NCI-H1694 (cell line): ENCODE measurements around the gene FAM181A.

ENCODE experiments used
- DNase-seq: peaks from one replicate; lab custom pipeline; 2025; lab: John Stamatoyannopoulos, UW

FAM181A gene

DNA sequence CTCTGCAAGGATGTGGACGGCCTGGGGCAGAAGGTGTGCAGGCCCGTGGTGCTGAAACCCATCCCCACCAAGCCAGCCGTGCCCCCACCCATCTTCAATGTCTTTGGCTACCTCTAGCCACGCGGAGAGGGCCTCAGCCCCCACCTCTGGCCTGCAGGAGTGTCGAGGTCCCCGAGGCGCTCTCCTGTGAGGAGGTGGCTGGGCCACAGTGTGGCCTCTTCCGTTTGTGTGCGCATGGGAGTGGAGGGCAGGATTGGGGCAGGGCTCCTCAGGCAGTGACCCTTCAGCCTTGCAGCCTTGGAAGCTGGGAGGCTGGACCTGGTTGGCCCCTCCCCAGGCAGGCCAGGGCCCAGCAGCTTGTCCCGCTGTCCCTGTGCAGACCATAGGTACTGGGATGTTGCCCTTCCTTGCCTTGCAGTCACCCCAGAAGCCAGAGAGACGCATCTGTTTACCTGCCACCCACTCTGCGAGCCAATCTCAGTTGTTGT, 1.9 kb downstream of the FAM181A start:
- DNase-seq, result no peak

DNA sequence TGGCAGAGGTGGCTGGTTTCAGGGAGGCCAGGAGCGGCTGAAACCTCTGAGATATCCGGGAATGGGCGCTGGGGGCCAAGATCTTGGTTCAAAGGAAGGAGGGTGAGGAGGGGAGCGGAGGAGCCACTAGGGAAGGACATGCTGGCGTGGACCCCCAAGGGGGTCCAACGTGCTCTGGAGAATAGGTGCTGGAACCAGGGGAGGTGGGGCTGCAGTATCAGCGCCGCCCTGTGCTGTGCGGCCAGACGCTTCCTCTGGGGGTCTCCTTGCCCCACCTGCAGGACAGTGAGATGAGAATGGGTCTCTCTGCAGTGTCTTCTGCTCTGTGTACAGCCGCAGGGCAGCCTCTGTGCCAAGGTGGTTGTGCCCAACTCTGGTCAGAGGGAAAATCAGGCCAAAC, 2.5 kb downstream of the FAM181A start:
- DNase-seq, result no peak

DNA sequence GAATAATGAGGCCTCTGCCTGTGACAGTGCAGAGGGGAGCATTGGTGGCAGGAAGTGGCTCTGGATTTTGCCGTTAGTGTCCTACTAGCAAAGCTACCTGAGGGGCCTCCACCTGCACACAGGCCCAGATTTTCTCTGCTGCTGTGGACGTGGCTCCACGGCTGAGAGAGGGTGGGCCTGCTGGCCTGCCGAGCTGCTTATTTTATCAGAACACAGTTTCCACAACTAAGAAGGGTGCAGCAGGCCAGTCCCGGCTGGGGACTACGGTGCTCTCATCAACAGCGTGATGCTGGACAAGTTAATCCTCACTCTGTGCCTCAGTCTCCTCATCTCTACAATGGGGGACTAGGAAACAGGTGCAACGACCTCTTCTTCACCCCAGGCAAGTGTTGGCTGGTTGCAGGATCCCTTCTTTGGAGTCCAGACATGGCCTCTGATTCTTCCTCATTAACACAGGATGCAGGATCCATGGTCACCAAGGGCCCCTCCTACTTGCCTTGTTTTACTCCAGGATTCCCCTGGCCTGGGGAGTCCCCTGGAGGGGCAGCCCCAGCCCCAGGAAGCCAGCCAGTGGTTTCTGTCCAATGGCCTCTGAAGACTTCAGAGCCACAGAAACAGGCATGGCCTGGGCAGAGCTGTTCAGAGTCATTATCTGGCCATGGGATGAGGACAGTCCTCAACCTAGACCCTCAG, 3.3 kb downstream of the FAM181A start:
- no peak for DNase-seq

DNA sequence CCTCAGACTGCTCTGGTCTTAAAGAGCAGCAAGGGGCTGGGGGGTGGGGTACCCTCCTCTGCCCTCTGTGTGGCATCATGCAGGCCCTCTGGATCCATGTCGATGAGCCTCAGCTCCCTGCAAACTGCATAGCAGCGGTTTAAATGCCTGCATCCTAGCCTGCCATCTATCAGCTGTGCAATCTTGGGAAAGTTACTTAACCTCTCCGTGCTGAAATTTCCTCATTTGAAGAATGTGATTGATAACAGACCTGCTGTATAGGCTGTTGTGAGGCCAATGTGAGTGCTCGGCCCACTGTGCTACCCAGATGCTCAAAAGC, 3.8 kb downstream of the FAM181A start:
- DNase-seq, result no peak

DNA sequence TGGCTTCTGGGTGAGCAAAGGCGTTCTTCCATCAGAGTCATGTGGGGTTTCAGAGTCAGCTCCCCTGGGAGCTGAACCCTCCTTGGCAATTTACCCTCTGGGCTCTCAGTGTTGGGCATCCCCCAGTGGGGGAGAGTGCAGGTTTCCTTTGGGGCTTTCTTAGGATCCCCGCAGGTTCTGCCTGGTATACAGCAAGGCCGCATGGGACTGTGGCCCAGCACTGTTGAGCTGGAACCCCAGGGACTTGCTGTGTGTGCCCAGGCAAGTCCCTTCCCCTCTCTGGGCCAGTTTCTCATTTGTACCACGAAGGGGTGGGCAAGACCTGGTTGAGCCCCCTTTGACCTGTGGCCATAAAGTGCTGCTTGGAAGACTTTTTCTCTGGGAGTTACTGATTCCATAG, 5.5 kb downstream of the FAM181A start:
- no peak for DNase-seq

DNA sequence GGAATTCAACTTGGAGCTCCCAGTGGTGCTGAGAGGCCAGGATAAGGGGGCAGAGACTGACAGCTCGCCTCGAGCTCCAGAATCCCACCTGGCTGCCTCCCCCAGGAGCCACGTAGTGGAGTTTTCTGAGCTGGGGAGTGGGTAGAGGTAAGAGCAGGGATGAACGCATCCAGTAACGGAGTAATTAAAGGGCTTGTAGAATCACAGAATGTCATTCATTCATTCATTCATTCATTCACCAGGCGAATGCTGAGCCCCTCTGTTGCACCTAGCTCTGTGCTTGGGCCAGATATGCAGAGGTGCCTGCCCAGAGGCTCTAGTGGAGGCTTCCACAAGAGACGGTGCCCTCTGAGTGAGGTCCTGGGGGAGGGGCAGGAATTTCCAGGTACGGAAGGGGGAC, 8.1 kb downstream of the FAM181A start:
- DNase-seq, result no peak

DNA sequence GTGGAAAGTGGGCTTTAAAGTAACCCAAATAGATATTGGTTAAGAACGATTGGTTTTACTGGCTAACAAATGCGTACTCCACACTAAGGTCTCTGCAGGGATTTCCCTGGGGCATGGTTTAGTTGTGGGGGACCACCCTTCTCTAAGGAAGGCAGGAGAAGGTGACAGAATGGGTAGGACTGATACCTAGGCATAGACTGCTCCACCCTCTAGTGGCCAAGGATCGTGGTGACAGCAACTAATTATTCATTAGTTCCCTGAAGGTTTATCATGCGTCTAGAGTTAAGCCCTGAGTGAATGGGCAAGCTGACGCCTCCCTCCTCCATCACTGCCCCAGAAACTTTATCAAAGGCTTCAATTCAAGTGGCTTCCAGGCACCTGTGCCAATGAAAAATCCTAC, 9.1 kb downstream of the FAM181A start:
- peak; percentile 66 for DNase-seq

DNA sequence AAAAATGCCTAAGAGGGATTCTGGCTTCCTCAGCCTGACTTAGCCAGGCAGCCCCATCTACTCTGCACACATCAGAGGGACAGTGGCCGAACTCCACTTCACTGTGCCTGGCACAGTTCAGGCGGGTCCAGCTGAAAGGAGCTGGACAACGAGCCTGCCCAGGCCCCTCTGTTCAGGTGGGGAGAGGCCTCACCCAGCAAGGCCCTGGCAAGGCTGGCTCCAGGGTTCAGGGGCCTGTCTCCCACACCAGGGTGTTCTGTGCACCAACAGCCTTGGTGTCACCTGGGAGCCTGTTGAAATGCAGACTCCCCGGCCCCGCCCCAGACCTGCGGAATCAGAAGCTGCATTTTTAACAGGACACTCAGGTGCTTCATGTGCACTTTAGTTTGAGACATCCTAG, 9.8 kb downstream of the FAM181A start:
- no peak for DNase-seq

DNA sequence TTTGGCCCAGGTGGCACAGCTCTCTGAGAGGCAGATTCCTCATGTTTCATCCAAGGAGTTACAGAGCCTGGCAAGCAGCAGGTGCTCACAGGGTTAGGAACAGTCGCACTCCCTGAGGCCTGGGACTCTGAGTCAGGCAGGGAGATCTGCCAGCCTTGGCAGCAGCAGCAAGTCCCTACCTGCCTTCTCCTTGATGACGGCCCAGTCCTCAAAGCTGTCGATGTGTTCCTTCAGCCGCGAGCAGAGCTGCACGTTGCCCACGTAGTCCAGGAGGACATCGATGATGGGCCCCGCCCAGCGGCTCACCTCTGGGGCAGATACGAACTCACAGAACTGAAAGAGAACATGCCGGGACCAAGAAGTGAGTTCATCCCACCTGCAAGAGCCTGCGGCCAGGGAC, 10.4 kb downstream of the FAM181A start:
- DNase-seq, result no peak

DNA sequence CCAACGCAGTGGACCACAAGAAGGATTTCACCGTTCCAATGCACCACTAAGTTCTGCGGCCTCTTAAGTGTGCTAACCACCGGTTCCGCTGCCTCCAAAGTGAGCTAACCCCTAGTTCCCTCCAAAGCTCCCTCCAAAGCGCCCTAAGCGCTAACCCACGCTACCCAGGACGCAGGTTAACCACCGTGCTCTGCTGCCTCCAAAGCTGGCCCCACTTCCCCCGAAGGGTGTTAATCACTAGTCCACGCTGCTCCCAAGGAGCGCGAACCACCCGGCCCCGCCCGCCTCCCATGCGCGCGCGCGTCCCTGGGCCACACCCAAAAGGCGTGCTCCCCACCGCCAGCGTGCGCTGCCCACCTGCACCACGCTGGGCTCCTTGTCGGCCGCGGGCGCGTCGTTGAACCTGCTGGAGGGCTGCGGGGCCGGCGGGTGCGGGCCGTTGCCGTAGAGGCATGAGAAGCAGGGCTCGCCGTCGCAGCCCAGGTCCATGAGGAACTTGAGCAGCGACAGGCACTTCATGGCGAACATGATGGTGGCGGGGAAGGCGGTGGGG, 11.7 kb downstream of the FAM181A start:
- no peak for DNase-seq

DNA sequence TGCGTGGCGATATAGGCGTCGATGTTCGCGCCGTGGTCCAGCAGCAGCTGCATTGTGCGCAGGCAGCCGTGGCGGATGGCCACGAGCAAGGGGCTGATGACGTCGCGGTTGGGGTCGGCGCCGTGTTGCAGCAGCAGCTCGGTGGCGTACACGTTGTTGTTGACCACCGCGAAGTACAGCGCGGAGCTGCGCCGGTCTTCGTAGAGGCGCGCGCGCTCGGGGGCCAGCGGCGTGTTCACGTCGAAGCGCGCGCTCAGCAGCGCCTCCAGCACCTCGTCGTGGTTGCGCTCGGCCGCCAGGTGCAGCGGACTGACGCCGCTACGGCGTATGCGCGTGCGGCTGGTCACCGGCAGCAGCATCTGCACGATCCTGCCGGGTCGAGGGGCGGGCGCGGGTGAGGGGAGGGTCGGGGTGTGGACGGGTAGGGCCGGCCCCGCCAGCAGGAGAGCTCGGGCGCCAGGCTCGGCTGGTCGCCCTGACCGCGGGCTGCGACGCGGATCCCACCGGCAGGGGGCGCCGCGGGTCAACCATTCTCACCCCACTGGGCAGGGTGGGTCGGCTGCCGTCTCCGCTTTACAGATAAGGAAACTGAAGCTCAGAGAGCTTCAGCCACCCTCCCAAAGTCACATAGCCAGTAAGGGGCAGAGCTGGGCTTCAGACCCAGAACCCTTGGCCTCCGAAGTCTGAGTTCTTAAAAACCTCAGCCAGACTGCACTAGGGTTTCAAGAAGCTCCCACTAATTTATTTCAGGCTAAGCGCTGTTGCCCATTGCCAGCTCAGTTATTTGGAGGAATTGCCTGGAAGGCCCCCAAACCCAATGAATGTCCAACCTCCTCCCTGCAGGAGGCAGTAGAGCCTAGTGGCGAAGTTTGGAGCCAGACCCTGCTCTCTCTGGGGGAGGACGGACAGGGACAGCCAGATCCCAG, 12.4 kb downstream of the FAM181A start:
- DNase-seq, result peak; percentile 72

DNA sequence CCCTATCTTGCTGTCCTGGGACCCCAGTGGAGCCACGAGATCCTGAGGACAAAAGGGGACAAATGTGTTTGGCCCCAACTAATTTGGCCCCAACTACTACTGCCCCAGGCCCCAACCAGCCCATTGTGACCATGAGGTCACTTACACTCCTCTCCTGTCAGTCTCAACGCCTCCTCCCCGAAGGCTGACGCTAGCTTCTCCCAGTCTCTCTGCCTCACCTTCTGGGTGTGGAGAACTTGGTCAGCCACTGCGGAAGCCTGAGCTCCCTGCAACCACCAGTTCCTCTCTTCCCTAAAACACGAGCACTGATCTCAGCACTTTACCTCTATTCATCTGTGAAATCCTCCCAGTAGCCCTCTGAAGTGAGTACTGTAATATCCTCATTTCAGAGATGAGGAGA, 13.3 kb downstream of the FAM181A start:
- DNase-seq, result no peak

DNA sequence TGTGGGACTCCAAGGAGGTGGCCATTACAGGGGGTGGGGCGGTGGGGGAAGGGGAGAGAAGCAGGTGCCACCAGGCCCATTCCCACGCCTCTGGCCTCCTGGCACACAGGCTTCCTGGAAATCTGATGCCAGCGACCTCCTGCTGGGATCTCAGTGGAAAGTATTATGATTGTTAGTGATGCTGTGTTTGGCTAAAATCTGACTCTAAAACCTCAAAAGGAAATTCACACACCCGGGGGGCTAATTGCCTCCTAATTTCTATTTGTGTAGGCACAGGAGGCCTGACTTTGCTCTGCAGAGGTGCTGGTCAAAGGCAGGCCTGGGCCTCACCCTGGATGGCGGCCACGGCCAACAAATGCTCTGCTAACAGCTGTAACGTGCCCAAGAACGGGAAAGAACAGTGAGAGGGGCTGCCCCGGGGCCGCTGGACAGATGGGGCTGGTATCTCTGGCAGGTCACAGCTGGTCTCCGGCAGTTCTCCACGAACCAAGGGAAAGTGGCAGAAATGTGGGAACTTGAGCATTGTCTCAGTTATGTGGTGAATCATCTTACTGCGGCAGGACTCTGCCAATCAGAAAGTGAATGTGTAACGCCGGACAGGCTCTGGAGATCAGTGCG, 14.3 kb downstream of the FAM181A start:
- peak; percentile 80 for DNase-seq

DNA sequence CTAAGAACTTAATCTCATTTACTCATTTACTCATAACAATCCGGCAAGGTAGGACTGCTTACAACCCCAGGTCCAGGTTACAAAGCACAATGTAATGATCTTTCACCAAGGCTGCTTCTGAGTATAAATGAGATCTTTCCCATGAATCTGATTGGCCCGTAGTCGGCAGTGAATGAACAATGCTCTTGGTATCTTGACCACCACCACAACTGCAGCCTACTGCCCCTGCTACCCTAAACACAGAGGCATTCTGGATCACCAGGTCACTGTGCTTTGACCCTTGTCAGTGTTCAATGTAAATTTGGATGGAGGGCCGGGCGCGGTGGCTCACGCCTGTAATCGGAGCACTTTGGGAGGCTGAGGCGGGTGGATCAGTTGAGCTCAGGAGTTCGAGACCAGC, 15.9 kb downstream of the FAM181A start:
- no peak for DNase-seq

DNA sequence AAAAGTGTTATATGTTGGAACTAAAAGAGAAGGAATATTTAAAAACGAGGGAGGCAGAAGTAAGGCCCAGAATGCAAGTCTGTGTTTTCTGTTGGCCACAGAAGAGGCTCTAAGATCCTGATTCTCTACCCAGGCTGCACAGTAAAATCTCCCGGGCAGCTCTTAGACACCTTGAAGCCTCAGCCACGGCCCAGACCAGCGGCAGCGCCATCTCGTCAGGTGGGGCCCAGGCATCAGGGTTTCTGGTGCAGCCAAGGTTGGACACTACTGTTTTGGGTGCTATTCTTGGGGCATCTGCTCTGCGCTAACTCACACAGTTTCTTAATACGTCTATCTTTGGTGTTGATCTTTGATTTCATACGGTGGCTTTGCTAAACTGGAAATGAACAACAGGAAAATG, 16.8 kb downstream of the FAM181A start:
- DNase-seq, result no peak

DNA sequence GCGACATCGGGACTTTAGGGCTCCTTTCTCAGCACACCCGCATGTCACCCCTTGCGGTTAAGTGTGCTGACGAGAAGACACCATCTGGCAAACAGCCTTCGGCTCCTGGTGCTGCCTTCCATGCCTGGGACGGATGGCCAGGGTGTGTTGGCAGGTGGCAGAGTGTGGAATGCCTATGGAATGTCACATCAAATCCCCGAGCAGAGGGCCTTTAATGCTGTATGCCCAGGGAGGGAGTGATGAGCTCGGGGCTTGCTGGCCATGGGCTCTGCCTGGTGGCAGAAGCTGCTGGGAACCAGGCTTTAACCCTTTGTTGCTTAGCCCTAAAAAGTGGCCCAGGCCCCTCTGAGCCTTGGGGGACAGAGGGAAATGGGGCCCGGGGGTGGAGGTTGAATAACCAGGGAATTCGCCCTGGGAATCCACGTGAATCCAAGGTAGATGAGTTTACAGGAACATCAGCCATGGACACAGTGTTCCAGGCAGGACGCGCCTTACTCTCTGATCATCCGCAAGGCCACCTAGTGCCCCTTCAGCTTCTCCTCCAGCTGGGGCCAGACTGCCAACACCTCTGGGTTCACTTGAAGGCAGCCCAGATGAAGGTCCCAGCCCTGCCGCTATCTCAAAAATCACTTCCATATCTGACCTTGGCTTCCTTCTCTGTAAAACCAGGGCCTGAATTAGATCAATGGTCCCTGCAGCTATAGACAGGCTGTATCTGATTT, 17.4 kb downstream of the FAM181A start:
- DNase-seq, result peak; percentile 59

DNA sequence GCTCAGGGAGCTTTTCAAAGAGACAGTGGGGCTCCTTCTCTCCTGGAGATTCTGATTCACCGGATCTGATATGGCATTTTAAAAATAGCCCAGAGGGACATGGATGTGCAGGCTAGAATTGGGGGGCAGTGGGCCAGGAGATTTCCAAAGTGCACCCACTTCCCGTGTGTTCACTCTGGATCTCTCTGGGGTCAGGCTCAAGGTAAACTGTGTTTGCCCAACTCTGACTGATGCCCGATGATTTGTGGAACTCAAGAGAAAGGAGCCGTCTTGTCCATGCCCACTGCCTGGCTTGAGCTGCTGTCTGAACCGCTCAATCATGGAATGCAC, 17.9 kb downstream of the FAM181A start:
- no peak for DNase-seq

DNA sequence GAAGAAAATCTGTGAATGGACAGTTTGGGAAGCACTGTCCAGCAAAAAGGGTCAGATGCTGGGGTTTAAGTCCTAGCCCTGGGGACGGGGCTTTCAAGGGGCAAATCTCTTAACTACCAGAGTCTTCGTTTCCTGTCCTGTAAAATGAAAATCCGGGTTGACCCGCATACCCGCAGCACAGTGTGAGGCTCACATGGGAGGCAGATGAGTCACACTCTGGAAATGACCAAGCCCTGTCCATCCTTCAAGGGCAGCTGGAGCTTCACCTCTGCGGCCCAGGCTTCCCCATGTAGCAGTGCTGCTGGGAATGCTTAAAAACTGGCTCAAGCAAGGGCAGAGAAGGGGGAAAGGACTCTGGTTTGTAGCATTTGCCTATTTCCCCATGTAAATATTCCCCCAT, 19.0 kb downstream of the FAM181A start:
- no peak for DNase-seq

DNA sequence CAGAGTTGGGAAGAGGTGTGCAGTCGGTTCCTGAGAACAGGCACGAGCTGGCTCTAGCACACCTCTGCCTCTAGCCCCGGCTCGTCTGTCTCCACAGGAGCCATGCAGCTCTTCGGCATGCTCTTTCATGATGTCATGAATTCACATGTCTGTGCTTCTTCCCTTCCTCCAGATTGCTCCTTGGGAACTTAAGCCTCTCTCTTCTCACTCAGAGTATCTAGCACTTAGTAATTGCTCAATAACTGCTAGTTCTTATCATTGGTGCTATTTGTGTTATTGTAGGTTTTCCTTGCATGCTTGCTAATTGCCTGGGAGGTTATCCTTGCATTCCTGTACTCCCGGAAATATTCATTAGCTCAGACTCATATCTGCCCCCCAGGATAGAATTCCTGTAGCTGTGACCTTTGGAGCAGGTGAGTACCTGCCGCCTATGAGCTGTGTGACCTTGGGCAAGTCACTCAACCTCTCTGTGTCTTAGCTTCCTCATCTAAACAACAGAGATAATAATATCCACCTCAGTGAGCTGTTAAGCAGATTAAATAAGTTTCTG, 19.5 kb downstream of the FAM181A start:
- DNase-seq, result no peak

DNA sequence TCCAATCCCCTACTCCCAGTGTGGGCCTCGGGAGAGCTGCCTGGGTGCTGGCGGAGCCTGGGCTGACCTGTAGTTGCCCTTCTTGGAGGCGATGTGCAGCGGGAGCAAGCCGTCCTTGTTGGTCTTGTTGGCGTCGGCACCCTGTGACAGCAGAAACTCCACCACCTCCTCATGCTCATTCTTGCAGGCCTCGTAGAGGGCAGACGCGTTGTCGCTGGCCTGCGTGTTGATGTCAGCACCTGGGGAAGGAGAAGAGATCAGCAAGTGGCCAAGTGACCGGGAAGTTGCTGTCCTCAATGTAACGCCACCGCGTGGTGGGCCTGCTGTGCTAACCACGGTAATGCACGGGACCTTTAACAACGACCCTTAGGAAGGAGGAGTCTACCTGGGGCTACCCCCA, 20.1 kb downstream of the FAM181A start:
- DNase-seq, result no peak

DNA sequence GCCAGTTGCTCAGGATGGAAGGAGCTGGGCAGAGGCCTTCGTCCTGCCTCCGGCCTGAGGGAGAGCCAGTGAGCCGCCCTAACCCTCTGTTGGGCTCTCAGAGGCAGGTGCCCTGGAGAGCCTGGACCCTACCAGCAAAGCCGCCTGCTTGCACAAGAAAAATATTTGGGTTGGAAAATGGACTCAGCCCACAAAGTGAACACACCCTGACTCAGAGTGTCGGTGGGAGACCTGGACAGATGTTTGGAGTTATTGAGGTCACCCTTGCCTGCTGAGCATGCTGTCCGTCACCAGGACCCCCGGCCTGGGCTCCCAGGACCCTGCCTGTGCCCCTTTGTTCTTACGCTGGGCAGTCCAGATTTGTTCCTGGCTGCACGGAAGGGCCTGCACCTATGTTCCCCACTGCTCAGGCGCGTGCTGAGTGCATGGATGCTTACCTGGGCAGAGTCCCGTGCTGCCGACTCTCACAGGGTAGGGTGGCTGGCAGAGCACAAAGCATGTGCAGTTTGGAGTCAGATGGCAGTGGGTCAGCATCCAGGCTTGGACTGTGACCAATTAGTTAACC, 22.4 kb downstream of the FAM181A start:
- DNase-seq, result no peak
